ENCODE measurements around the gene SSBP3. TPM values are rescaled to one million over a fixed set of nuclear protein-coding genes. Genes with fewer than 3 reads are reported as not detected.

The SSBP3 gene
- total RNA-seq, 1 donor from 2014 or later, result 44.0 TPM

DNA sequence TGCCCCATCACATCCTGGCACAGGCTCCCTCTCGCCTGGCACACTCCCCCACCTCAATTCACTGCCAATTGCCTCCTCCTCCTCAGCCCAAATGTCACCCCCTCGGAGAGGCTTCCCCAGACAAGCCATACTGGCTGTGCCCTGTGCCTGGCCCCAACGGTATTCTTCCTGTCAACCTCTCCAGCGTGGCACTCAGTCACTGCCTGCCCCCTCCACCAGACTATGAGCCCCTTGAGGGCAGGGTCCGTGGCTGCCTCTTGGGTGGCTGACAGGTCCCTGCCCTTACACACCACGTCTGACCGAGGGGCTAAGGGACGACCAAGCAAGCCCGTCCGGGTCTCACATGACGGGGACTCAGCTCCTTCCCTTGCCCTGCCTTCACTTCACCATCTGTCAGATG is 131.3 kb downstream of the SSBP3 start:
- no peak overlapping the region for H3K4me3 ChIP-seq
- H3K36me3 ChIP-seq, result peaks cover under 1% of the 10 kb centered on the region
- intact Hi-C loops (cut with DNase I), result no loop called here
- no peak for DNase-seq
- no peak for ATAC-seq
- H3K27me3 ChIP-seq (ENCODE audit: low read depth), result no peaks in the 10 kb centered on the region
- H3K27ac ChIP-seq, result peak overlapping the region; percentile 84
- H3K4me1 ChIP-seq, result peaks cover 75% of the 10 kb centered on the region
- TF ChIP-seq, protein P1, sequence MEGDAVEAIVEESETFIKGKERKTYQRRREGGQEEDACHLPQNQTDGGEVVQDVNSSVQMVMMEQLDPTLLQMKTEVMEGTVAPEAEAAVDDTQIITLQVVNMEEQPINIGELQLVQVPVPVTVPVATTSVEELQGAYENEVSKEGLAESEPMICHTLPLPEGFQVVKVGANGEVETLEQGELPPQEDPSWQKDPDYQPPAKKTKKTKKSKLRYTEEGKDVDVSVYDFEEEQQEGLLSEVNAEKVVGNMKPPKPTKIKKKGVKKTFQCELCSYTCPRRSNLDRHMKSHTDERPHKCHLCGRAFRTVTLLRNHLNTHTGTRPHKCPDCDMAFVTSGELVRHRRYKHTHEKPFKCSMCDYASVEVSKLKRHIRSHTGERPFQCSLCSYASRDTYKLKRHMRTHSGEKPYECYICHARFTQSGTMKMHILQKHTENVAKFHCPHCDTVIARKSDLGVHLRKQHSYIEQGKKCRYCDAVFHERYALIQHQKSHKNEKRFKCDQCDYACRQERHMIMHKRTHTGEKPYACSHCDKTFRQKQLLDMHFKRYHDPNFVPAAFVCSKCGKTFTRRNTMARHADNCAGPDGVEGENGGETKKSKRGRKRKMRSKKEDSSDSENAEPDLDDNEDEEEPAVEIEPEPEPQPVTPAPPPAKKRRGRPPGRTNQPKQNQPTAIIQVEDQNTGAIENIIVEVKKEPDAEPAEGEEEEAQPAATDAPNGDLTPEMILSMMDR (IDR thresholded peaks at IDR 0.05), result no peak
- no peaks in the 10 kb centered on the region for H3K9me3 ChIP-seq

DNA sequence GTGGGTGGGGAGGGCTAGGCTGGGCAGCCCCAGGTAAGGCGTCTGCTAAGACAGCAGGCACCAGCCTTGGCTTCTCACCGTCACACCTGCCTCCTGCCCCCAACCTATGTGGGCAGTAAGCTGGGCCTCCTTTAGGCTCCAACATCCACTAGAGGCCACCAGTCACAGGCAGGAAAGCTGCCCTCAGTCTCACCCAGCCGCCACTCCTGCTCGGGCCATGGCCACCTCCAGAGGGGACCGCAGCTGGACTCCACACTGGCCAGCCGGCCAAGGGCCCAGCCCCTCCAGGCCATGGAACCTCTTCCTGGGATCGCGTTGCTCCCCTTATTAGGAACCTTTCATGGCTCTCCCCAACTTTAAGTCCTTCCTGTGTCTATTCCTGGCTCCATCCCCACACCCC is 131.7 kb downstream of the SSBP3 start:
- Histone ChIP-seq H3K27me3 (ENCODE audit: low read depth) (no peaks in the 10 kb centered on the region), H3K4me1 (peaks cover 73% of the 10 kb centered on the region), H3K9me3 (no peaks in the 10 kb centered on the region), H3K4me3 (no peak overlapping the region), H3K36me3 (no peaks in the 10 kb centered on the region), H3K27ac (peak overlapping the region; percentile 84)
- intact Hi-C loops (cut with DNase I), result no loop called here
- no peak for ATAC-seq
- DNase-seq, result no peak
- TF ChIP-seq, protein P1 (IDR thresholded peaks at IDR 0.05), result no peak

GRCh38 chr1:54273795-54274163 is 132.4 kb downstream of the SSBP3 start:
- H3K9me3 ChIP-seq, result no peaks in the 10 kb centered on the region
- H3K36me3 ChIP-seq, result no peaks in the 10 kb centered on the region
- no peaks in the 10 kb centered on the region for H3K27me3 ChIP-seq (ENCODE audit: low read depth)
- peak overlapping the region; percentile 84 for H3K27ac ChIP-seq
- ATAC-seq, result peak in 1 of 2 donors; percentile 4
- intact Hi-C loops (cut with DNase I), result no loop called here
- no peak overlapping the region for H3K4me3 ChIP-seq
- no peak for DNase-seq
- peaks cover 66% of the 10 kb centered on the region for H3K4me1 ChIP-seq
- TF ChIP-seq, protein P1 (IDR thresholded peaks at IDR 0.05), result no peak

GRCh38 chr1:54273092-54273794 is 133.0 kb downstream of the SSBP3 start:
- H3K27me3 ChIP-seq (ENCODE audit: low read depth), result no peaks in the 10 kb centered on the region
- ATAC-seq, result peak; percentile 57 to 71
- TF ChIP-seq, protein P1 (IDR thresholded peaks at IDR 0.05), result peak; percentile 51
- H3K4me3 ChIP-seq, result peak overlapping the region; percentile 11
- H3K27ac ChIP-seq, result peak overlapping the region; percentile 84
- intact Hi-C loops (cut with DNase I), result no loop called here
- peak; percentile 58 for DNase-seq
- H3K36me3 ChIP-seq, result no peaks in the 10 kb centered on the region
- no peaks in the 10 kb centered on the region for H3K9me3 ChIP-seq
- H3K4me1 ChIP-seq, result peaks cover 61% of the 10 kb centered on the region

GRCh38 chr1:54272772-54273091 is 133.5 kb downstream of the SSBP3 start:
- no peak for ATAC-seq
- DNase-seq, result no peak
- intact Hi-C loops (cut with DNase I), result no loop called here
- Histone ChIP-seq H3K27me3 (ENCODE audit: low read depth) (no peaks in the 10 kb centered on the region), H3K4me1 (peaks cover 56% of the 10 kb centered on the region), H3K27ac (peak overlapping the region; percentile 84), H3K4me3 (no peak overlapping the region), H3K36me3 (no peaks in the 10 kb centered on the region), H3K9me3 (no peaks in the 10 kb centered on the region)
- TF ChIP-seq, protein P1 (IDR thresholded peaks at IDR 0.05), result no peak

All from lower lobe of right lung (tissue), 2 donors.